ENCODE measurements around the gene ZNF516.

ZNF516 gene

DNA sequence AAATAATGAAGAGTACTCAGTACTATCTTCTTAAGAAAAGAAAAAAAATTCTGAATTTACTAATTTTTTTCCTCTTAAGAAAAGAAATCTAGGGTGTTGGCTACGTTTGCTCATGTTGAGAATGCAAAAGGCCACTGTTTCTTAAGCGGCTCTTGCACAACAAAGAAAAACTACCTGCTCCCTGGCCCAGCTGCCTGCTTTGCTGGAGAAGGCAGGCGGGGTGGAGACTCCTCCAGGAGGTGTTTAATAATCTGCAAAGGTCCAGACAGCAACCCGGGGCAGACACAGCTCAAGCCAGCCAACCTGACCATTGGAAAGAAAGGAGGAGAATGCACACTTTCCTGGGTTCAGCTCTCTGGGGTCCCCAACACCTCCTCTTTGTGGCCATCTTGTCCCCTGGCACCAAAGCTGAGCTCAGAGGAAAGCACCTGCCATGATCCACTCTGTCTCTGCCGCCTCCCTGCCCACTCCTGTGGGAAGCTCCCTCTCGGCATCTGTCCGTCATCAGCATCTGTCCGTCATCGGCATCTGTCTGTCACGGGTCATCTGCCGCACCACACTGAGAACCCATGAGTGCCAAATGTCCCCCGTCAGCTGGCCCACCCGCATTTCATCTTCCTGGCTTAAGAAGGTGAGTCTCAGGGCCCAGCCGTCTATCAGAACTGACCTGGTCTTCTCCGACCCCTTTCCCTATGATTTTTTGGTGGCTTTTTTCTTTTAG, 11.9 kb downstream of the ZNF516 start:
- CTCF ChIA-PET: no interaction called here
- POLR2A ChIA-PET: no interaction called here
- peaks cover 20% of the 10 kb centered on the region for H3K4me1 ChIP-seq (ENCODE audit: control insufficient read depth, insufficient read depth, low read length)

DNA sequence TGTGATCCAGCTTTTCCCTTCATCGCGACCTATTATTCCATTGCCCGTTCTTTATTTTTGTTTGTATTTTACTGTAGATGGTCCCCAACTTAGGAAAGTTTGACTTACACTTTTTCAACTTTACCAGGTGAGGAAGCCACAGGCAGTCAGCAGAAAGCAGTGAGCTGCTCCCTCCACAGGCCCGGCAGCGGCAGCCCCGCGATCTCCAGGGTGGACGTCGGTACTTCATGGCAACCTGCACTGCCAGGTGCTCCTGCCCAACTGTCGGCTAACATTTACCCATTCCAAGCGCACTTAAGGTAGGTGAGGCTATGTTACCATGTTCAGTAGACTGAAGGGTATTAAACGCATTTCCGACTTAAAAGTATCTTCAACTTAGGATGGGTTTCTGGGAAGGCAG, 12.8 kb downstream of the ZNF516 start:
- no peak overlapping the region for H3K27ac ChIP-seq (ENCODE audit: extremely low read depth, low read depth, low read length)
- ChIA-PET POLR2A (no interaction called here), CTCF (interaction anchor here (0.6 to 1.4 kb wide), 4 partner anchors 17 to 205 kb away, joined by 3 to 4 read pairs (median 3); no protein-coding TSS in a partner anchor)
- no peaks in the 10 kb centered on the region for H3K36me3 ChIP-seq (ENCODE audit: control insufficient read depth in 2 of 2, insufficient read depth in 1 of 2, low read length in 2 of 2)
- H3K9me3 ChIP-seq (ENCODE audit: control insufficient read depth, insufficient read depth, low read depth, low read length): no peaks in the 10 kb centered on the region
- no peak overlapping the region for H3K4me3 ChIP-seq (ENCODE audit: low read depth, low read length)
- no peak for TF ChIP-seq ZNF223 (tag by site-specific recombination; IDR thresholded peaks at IDR 0.05)
- no peak for TF ChIP-seq ZNF830 (tag by site-specific recombination; IDR thresholded peaks at IDR 0.05; ENCODE audit: low read depth)
- no peak for TF ChIP-seq SETDB1 (IDR thresholded peaks at IDR 0.05; ENCODE audit: insufficient read length, low read length)
- TF ChIP-seq ZEB2 (tag by site-specific recombination; IDR thresholded peaks at IDR 0.05): no peak
- no peak for TF ChIP-seq KLF7 (tag by site-specific recombination; IDR thresholded peaks at IDR 0.05; ENCODE audit: borderline replicate concordance)
- no peak for TF ChIP-seq GLI2 (tag by site-specific recombination; IDR thresholded peaks at IDR 0.05; ENCODE audit: borderline replicate concordance, low read depth)
- TF ChIP-seq SCRT1 (tag by site-specific recombination; IDR thresholded peaks at IDR 0.05; ENCODE audit: borderline replicate concordance): no peak
- no peak for TF ChIP-seq RBAK (tag by site-specific recombination; IDR thresholded peaks at IDR 0.05)
- TF ChIP-seq ZNF76 (tag by site-specific recombination; IDR thresholded peaks at IDR 0.05; ENCODE audit: borderline replicate concordance, low read depth): no peak
- no peak for TF ChIP-seq ZNF48 (tag by site-specific recombination; IDR thresholded peaks at IDR 0.05)
- TF ChIP-seq ZNF202 (tag by site-specific recombination; IDR thresholded peaks at IDR 0.05; ENCODE audit: borderline replicate concordance): no peak
- peaks cover 17% of the 10 kb centered on the region for H3K4me1 ChIP-seq (ENCODE audit: control insufficient read depth, insufficient read depth, low read length)

More for the DNA sequence above, 11.9 kb downstream of the ZNF516 start:
- no peak for TF ChIP-seq ZNF24 (tag by site-specific recombination; IDR thresholded peaks at IDR 0.05)
- no peak for TF ChIP-seq ZNF335 (tag by site-specific recombination; conservative IDR thresholded peaks at IDR 0.05)
- H3K9me3 ChIP-seq (ENCODE audit: control insufficient read depth, insufficient read depth, low read depth, low read length): no peaks in the 10 kb centered on the region
- H3K27ac ChIP-seq (ENCODE audit: extremely low read depth, low read depth, low read length): no peak overlapping the region
- H3K4me3 ChIP-seq (ENCODE audit: low read depth, low read length): no peak overlapping the region
- H3K36me3 ChIP-seq (ENCODE audit: control insufficient read depth in 2 of 2, insufficient read depth in 1 of 2, low read length in 2 of 2): no peaks in the 10 kb centered on the region

DNA sequence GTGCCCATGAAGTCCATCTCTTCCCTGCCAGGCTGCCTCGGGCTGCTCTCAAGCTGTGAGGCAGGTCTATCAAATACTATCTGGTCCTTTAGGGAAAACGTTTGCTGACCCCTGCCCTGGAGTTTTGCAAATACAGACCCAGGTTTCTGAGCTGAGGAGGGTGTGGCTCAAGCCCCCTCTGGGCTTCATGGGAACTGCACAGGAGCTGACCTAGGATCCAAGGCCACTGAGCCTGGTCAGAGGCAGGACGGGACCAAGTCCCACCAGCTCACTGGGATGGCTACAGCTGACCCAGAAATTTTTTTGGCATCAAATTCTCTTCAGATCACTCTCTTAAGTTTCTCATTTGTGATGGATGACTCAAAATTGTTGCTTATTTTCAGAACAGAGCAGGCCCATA, 14.1 kb downstream of the ZNF516 start:
- Histone ChIP-seq H3K4me3 (ENCODE audit: low read depth, low read length) (no peak overlapping the region), H3K27ac (ENCODE audit: extremely low read depth, low read depth, low read length) (no peak overlapping the region), H3K36me3 (ENCODE audit: control insufficient read depth in 2 of 2, insufficient read depth in 1 of 2, low read length in 2 of 2) (no peaks in the 10 kb centered on the region), H3K4me1 (ENCODE audit: control insufficient read depth, insufficient read depth, low read length) (peaks cover 20% of the 10 kb centered on the region), H3K9me3 (ENCODE audit: control insufficient read depth, insufficient read depth, low read depth, low read length) (no peaks in the 10 kb centered on the region)
- ChIA-PET POLR2A (no interaction called here), CTCF (interaction anchor here (0.8 to 1.0 kb wide), 2 partner anchors 9 to 28 kb away, joined by 3 read pairs; no protein-coding TSS in a partner anchor)
- TF ChIP-seq, protein P1, sequence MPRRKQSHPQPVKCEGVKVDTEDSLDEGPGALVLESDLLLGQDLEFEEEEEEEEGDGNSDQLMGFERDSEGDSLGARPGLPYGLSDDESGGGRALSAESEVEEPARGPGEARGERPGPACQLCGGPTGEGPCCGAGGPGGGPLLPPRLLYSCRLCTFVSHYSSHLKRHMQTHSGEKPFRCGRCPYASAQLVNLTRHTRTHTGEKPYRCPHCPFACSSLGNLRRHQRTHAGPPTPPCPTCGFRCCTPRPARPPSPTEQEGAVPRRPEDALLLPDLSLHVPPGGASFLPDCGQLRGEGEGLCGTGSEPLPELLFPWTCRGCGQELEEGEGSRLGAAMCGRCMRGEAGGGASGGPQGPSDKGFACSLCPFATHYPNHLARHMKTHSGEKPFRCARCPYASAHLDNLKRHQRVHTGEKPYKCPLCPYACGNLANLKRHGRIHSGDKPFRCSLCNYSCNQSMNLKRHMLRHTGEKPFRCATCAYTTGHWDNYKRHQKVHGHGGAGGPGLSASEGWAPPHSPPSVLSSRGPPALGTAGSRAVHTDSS (tag by site-specific recombination; IDR thresholded peaks at IDR 0.05): no peak
- TF ChIP-seq KLF9 (tag by site-specific recombination; IDR thresholded peaks at IDR 0.05; ENCODE audit: low read depth): 0 out of 2 replicates have a peak, but pooled peaks have one; percentile 17

DNA sequence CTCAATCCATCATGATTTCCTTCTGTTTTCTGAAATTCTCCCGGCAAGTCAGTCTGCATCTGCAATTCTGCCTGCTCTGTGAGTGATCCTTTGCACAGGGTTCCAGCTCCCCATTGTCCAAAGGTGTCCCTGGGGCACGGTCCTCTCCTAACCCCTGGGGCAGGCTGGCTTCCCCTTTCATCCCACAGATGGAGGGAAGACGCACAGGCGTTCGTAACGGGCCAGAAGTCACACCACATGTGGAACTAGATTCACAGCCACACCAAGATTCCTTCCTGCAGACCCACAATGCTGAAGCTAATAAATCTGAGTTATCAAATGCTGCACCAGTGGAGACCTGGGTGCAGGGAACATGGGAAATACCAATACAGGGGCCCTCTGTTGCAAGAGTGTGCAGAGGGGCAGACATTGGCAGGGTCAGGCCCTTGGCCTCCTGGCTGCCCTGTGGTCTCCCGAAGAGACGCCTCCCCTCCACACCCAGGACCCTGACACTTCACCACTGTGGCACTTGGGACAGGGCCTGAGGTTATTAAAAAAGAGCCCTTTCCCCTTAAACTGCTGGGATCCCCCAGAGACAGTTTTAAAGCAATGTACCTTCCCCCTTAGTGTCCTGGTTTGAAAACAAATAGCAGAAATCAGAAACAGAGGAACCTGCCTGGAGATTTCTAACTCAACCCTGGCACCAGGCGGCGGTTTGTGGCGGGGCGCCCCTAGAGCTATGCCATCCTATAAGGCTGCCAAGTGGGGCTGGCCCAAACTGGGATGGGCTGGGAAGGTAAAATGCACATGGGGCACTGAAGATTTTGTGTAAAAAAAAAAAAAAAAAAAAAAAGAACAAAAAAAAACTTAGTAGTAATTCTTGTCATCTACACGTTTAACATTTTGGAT, 15.4 kb downstream of the ZNF516 start:
- ChIA-PET CTCF (no interaction called here), POLR2A (no interaction called here)
- H3K4me3 ChIP-seq (ENCODE audit: low read depth, low read length): no peak overlapping the region
- no peaks in the 10 kb centered on the region for H3K36me3 ChIP-seq (ENCODE audit: control insufficient read depth in 2 of 2, insufficient read depth in 1 of 2, low read length in 2 of 2)
- no peaks in the 10 kb centered on the region for H3K9me3 ChIP-seq (ENCODE audit: control insufficient read depth, insufficient read depth, low read depth, low read length)
- H3K4me1 ChIP-seq (ENCODE audit: control insufficient read depth, insufficient read depth, low read length): peaks cover 27% of the 10 kb centered on the region
- H3K27ac ChIP-seq (ENCODE audit: extremely low read depth, low read depth, low read length): no peak overlapping the region
- TF ChIP-seq ZNF510 (tag by site-specific recombination; IDR thresholded peaks at IDR 0.05; ENCODE audit: insufficient replicate concordance): no peak
- TF ChIP-seq, protein P2, sequence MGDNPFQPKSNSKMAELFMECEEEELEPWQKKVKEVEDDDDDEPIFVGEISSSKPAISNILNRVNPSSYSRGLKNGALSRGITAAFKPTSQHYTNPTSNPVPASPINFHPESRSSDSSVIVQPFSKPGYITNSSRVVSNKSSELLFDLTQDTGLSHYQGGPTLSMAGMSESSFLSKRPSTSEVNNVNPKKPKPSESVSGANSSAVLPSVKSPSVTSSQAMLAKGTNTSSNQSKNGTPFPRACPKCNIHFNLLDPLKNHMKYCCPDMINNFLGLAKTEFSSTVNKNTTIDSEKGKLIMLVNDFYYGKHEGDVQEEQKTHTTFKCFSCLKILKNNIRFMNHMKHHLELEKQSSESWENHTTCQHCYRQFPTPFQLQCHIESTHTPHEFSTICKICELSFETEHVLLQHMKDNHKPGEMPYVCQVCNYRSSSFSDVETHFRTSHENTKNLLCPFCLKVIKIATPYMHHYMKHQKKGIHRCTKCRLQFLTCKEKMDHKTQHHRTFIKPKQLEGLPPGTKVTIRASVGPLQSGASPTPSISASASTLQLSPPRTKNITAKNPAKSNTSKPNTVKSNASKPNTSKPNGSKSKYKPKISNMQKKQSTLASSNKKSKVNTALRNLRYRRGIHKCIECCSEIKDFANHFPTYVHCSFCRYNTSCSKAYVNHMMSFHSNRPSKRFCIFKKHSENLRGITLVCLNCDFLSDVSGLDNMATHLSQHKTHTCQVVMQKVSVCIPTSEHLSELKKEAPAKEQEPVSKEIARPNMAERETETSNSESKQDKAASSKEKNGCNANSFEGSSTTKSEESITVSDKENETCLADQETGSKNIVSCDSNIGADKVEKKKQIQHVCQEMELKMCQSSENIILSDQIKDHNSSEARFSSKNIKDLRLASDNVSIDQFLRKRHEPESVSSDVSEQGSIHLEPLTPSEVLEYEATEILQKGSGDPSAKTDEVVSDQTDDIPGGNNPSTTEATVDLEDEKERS (tag by site-specific recombination; IDR thresholded peaks at IDR 0.05): no peak
- TF ChIP-seq ZNF658 (tag by site-specific recombination; IDR thresholded peaks at IDR 0.05): no peak
- no peak for TF ChIP-seq BCL11B (tag by site-specific recombination; IDR thresholded peaks at IDR 0.05; ENCODE audit: low read depth)
- TF ChIP-seq, protein P3, sequence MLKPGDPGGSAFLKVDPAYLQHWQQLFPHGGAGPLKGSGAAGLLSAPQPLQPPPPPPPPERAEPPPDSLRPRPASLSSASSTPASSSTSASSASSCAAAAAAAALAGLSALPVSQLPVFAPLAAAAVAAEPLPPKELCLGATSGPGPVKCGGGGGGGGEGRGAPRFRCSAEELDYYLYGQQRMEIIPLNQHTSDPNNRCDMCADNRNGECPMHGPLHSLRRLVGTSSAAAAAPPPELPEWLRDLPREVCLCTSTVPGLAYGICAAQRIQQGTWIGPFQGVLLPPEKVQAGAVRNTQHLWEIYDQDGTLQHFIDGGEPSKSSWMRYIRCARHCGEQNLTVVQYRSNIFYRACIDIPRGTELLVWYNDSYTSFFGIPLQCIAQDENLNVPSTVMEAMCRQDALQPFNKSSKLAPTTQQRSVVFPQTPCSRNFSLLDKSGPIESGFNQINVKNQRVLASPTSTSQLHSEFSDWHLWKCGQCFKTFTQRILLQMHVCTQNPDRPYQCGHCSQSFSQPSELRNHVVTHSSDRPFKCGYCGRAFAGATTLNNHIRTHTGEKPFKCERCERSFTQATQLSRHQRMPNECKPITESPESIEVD (tag by site-specific recombination; IDR thresholded peaks at IDR 0.05): no peak

All from HEK293 (cell line).